IMR-90 (cell line): ENCODE results near the gene IL4R. TPM values are rescaled to one million over a fixed set of nuclear protein-coding genes. Genes with fewer than 3 reads are reported as not detected.

Experiments
- ATAC-seq: fragments of 200-7000 bp; cut with Tn5 transposase; 2 replicates; pipeline ENCODE4 v1.9.1; 2020; ENCODE audit warnings: low read depth, mild to moderate bottlenecking, moderate library complexity
- BruUV-seq: library from RNA; stranded (reverse); fragments of 400-500 nt; replicated peaks from 2 replicates; lab custom pipeline; 2021; lab: Mats Ljungman, UMichigan
- CTCF ChIA-PET: fragments of 300-600 bp; formaldehyde crosslinking; extraction: SDS; loops from one replicate; lab custom pipeline; 2021; ENCODE audit warnings: antibody characterized with exemption; lab: Yijun Ruan, JAX
- POLR2A ChIA-PET: fragments of 300-600 bp; sonication (Branson Sonifier 250); formaldehyde crosslinking; loops from one replicate; lab custom pipeline; 2022; ENCODE audit warnings: antibody characterized with exemption; ENCODE audit not compliant: unreplicated experiment; lab: Charles Lee
- DNase-seq: peaks from one replicate; pipeline ENCODE4 v3.0.0; 2013
- H2AFZ ChIP-seq: replicated peaks from 2 replicates; pipeline ENCODE3; 2013; ENCODE audit warnings: low read length, mild to moderate bottlenecking; ENCODE audit not compliant: poor library complexity
- H2AK5ac ChIP-seq: 2 replicates; pipeline ENCODE4 v1.6.1; 2013; ENCODE audit warnings: low read depth, low read length, inconsistent platforms
- H2AK9ac ChIP-seq: replicated peaks from 2 replicates; pipeline ENCODE3; 2013; ENCODE audit warnings: mild to moderate bottlenecking, low read depth, low read length, moderate library complexity; ENCODE audit not compliant: poor library complexity
- H2BK120ac ChIP-seq: 2 replicates; pipeline ENCODE4 v1.6.1; 2013; ENCODE audit warnings: low read depth, low read length, inconsistent platforms
- H2BK15ac ChIP-seq: 3 replicates; pipeline ENCODE4 v1.6.1; 2013; ENCODE audit warnings: low read depth, low read length, inconsistent platforms
- H2BK20ac ChIP-seq: 2 replicates; pipeline ENCODE4 v1.6.1; 2013; ENCODE audit warnings: low read depth, mild to moderate bottlenecking, inconsistent platforms, low read length, moderate library complexity
- H2BK5ac ChIP-seq: 2 replicates; pipeline ENCODE4 v1.6.1; 2013; ENCODE audit warnings: mild to moderate bottlenecking, low read depth, low read length, inconsistent platforms; ENCODE audit not compliant: poor library complexity, severe bottlenecking
- H3K14ac ChIP-seq: replicated peaks from 2 replicates; pipeline ENCODE4 v1.6.1; 2013; ENCODE audit warnings: low read depth, low read length, inconsistent platforms
- H3K18ac ChIP-seq: 2 replicates; pipeline ENCODE4 v1.6.1; 2013; ENCODE audit warnings: low read depth, low read length, control low read depth
- H3K23ac ChIP-seq: 2 replicates; pipeline ENCODE4 v1.6.1; 2013; ENCODE audit warnings: low read depth, low read length, inconsistent platforms
- H3K27ac ChIP-seq: 2 replicates; pipeline ENCODE4 v1.5.1; 2013; ENCODE audit warnings: mild to moderate bottlenecking, control low read depth, low read length; ENCODE audit not compliant: insufficient read depth
- H3K27me3 ChIP-seq: 2 replicates; pipeline ENCODE4 v1.6.1; 2013; ENCODE audit warnings: low read length; ENCODE audit not compliant: control insufficient read depth, insufficient read depth
- H3K36me3 ChIP-seq: 2 replicates; pipeline ENCODE4 v1.6.1; 2013; ENCODE audit warnings: low read length, mixed read lengths; ENCODE audit not compliant: control insufficient read depth, insufficient read depth
- H3K4ac ChIP-seq: 2 replicates; pipeline ENCODE4 v1.6.1; 2013; ENCODE audit warnings: low read depth, low read length, inconsistent platforms
- H3K4me1 ChIP-seq: 2 replicates; pipeline ENCODE4 v1.6.1; 2013; ENCODE audit warnings: low read length, mixed read lengths; ENCODE audit not compliant: control insufficient read depth, insufficient read depth
- H3K4me2 ChIP-seq: 2 replicates; pipeline ENCODE4 v1.6.1; 2013; ENCODE audit warnings: low read depth, mild to moderate bottlenecking, control low read depth, low read length, moderate library complexity
- H3K4me3 ChIP-seq: 2 replicates; pipeline ENCODE4 v1.5.1; 2013; ENCODE audit warnings: low read depth, mild to moderate bottlenecking, control low read depth, low read length, moderate library complexity; ENCODE audit not compliant: insufficient read depth
- H3K56ac ChIP-seq: 2 replicates; pipeline ENCODE4 v1.6.1; 2013; ENCODE audit warnings: low read length, inconsistent platforms; ENCODE audit not compliant: insufficient read depth; ENCODE audit errors: extremely low read depth
- H3K79me1 ChIP-seq, 2 experiments: 2 replicates each; pipeline ENCODE4 v1.6.1; 2013; ENCODE audit warnings: low read length in 2 of 2, inconsistent platforms in 1 of 2, low read depth in 1 of 2
- H3K9ac ChIP-seq: 2 replicates; pipeline ENCODE4 v1.6.1; 2013; ENCODE audit warnings: low read depth, low read length, control low read depth
- H3K9me1 ChIP-seq: 2 replicates; pipeline ENCODE4 v1.6.1; 2013; ENCODE audit warnings: low read length, inconsistent platforms; ENCODE audit not compliant: insufficient read depth
- H3K9me3 ChIP-seq: 2 replicates; pipeline ENCODE4 v1.6.1; 2013; ENCODE audit warnings: low read length; ENCODE audit not compliant: control insufficient read depth, insufficient read depth
- H4K20me1 ChIP-seq: 2 replicates; pipeline ENCODE4 v1.6.1; 2013; ENCODE audit warnings: low read length, inconsistent platforms; ENCODE audit not compliant: insufficient read depth
- H4K5ac ChIP-seq: 2 replicates; pipeline ENCODE4 v1.6.1; 2013; ENCODE audit warnings: mild to moderate bottlenecking, low read depth, low read length, control low read depth
- H4K8ac ChIP-seq, 2 experiments: 2 replicates each; pipeline ENCODE4 v1.6.1; 2013; ENCODE audit warnings: low read depth in 2 of 2, low read length in 2 of 2, control low read depth in 1 of 2, inconsistent platforms in 1 of 2
- H4K91ac ChIP-seq: 2 replicates; pipeline ENCODE4 v1.6.1; 2013; ENCODE audit warnings: low read depth, low read length, inconsistent platforms; ENCODE audit not compliant: insufficient read depth
- RCOR1 ChIP-seq: IDR thresholded peaks from 2 replicates; pipeline ENCODE4 v1.6.1; 2012; ENCODE audit warnings: mild to moderate bottlenecking, low read length, improper control_type of control experiment; ENCODE audit not compliant: insufficient replicate concordance
- SMC3 ChIP-seq: fragments of 150-350 bp; IDR thresholded peaks from 2 replicates; pipeline ENCODE4 v1.6.1; 2016; ENCODE audit warnings: low read depth, mild to moderate bottlenecking, antibody characterized with exemption, low read length, moderate library complexity
- WGBS, 2 experiments: methylation state at CpG; one replicate each; pipeline versions ENCODE4 v1.1.5 to v1.1.7; 2013; ENCODE audit warnings: missing lambda C conversion rate in 2 of 2; ENCODE audit not compliant: insufficient read length in 1 of 2; ENCODE audit errors: extremely low coverage in 2 of 2; 5-methylcytosine and 5-hydroxymethylcytosine counted together
- dilution Hi-C: fragments of 300-500 bp; cut with HindIII; formaldehyde crosslinking; loops from one replicate; pipeline ENCODE4 v1.14.3; 2018; ENCODE audit warnings: low sequenced_read_pairs; ENCODE audit not compliant: unreplicated experiment
- in situ Hi-C: fragments of 300-500 bp; cut with MboI; formaldehyde crosslinking; loops from 3 replicates; pipeline ENCODE4 v1.14.3; 2019; ENCODE audit warnings: low sequenced_read_pairs, inconsistent platforms, mixed read lengths
- intact Hi-C: fragments of 100-400 bp; cut with micrococcal nuclease; formaldehyde crosslinking; loops from 2 replicates; pipeline ENCODE4 v1.10.0; 2022
- polyA plus RNA-seq, 3 experiments: library from polyadenylated mRNA; depleted of rRNA; stranded (reverse); fragments of >200 nt; gene quantifications; 2 replicates each; pipeline ENCODE4 v1.2.3, GENCODE V29; 2012; ENCODE audit warnings: low replicate concordance in 1 of 3
- total RNA-seq: library from RNA; depleted of rRNA; stranded (reverse); fragments of >200 nt; gene quantifications from 2 replicates; pipeline ENCODE4 v1.2.3, GENCODE V29; 2012

Gene IL4R
- total and polyA plus RNA-seq, 2 of the 4 experiments (the other 2 are of a cell fraction) = 6.3 to 18.7 TPM

GRCh38 chr16:27400751-27401620 lies 87.2 kb downstream of the IL4R start:
- Histone ChIP-seq H2BK5ac (peak overlapping the region; percentile 13), H3K14ac (peak overlapping the region; percentile 86), H2AK9ac (peak overlapping the region; percentile 56), H3K18ac (peak overlapping the region; percentile 53; the same call in 1 of the 2 replicates), H3K4me3 (no peak overlapping the region), H3K27me3 (no peaks in the 10 kb centered on the region), H3K27ac (no peak overlapping the region; the same call in 1 of the 2 replicates), H2BK120ac (peak overlapping the region; percentile 76), H2AK5ac (peak overlapping the region; percentile 64), H2AFZ (peak overlapping the region; percentile 47), H3K9me3 (no peaks in the 10 kb centered on the region), H4K20me1 (no peaks in the 10 kb centered on the region), H3K79me1 (peaks cover 6 to 15% of the 10 kb centered on the region in 2 experiments; a peak in 2 of 4 replicates), H4K91ac (peak overlapping the region; percentile 84), H3K4me2 (peak overlapping the region; percentile 37), H3K4ac (peak overlapping the region; percentile 91), H3K4me1 (peaks cover 14% of the 10 kb centered on the region), H3K23ac (peak overlapping the region; percentile 71; the same call in 1 of the 2 replicates), H3K9me1 (peaks cover 14% of the 10 kb centered on the region), H3K36me3 (no peaks in the 10 kb centered on the region), H2BK20ac (peak overlapping the region; percentile 57), H3K9ac (no peak overlapping the region), H3K56ac (no peak overlapping the region), H4K5ac (peak overlapping the region; percentile 27; the same call in 1 of the 2 replicates), H2BK15ac (peak overlapping the region; percentile 63; the same call in 1 of the 3 replicates), H4K8ac (peak overlapping the region; percentile 31 to 58; a peak in 2 of 4 replicates)
- no TSS peak for BruUV-seq
- ChIA-PET CTCF (interaction anchor here (0.7 kb wide), 2 partner anchors 9 to 232 kb away, joined by 3 to 9 read pairs; no protein-coding TSS in a partner anchor), POLR2A (interaction anchor here (0.7 kb wide), 1 partner anchor 237 kb away, joined by 5 read pairs; no protein-coding TSS in a partner anchor)
- WGBS, 2 experiments = 100% methylated on average over 1 of the region's 11 CpGs; no CpG with 5 or more reads in 1 of the 2 experiments
- DNase-seq (peak; percentile 40), ATAC-seq (no peak)
- intact Hi-C loops (no loop called here), in situ Hi-C loops (no loop called here), dilution Hi-C loops (no loop called here)
- peak; percentile 41 for TF ChIP-seq RCOR1
- no peak for TF ChIP-seq SMC3
